ENCODE results near the gene APMAP. TPM values are rescaled to one million over a fixed set of nuclear protein-coding genes. Genes with fewer than 3 reads are reported as not detected.

The APMAP gene
- total and polyA plus RNA-seq, 4 donors = 132 to 378 (median 234) TPM

DNA sequence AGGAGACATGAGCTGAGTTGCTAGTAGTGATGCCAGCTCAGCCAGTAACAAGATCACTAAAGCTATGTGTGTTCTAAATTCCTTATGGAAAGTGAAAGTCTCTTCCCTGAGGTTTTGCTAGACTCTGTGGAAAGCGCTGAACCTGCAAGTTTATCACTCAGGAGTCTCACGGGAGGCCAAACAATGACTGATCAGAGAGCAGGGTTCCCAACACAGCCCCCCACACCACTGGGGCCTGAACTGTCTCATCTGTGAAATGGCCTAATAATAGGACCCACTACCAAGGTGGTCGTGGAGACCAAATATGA, 45.5 kb upstream of the APMAP start:
- DNase-seq (ENCODE audit: low spot score) = no peak

More for the DNA sequence above, 45.5 kb upstream of the APMAP start:
- Histone ChIP-seq H3K36me3 (ENCODE audit: control insufficient read depth in 4 of 4, insufficient read depth in 3 of 4, low read depth in 1 of 4, low read length in 3 of 4) (no peaks in the 10 kb centered on the region), H3K9me3 (ENCODE audit: control insufficient read depth in 4 of 4, low read length in 3 of 4) (no peaks in the 10 kb centered on the region), H3K9ac (ENCODE audit: low read depth in 1 of 2, low read length in 2 of 2) (no peak overlapping the region), H3K27ac (ENCODE audit: low read depth in 1 of 2, low read length in 2 of 2) (no peak overlapping the region), H3K27me3 (ENCODE audit: control insufficient read depth in 4 of 4, insufficient read depth in 4 of 4, low read length in 3 of 4) (no peaks in the 10 kb centered on the region), H3K4me3 (ENCODE audit: low read depth in 1 of 3, low read length in 3 of 3) (no peak overlapping the region), H3K4me1 (ENCODE audit: control insufficient read depth in 4 of 4, insufficient read depth in 4 of 4, low read length in 3 of 4) (peaks cover 14 to 57% (median 41%) of the 10 kb centered on the region in 4 donors)
- TF ChIP-seq, protein P1, sequence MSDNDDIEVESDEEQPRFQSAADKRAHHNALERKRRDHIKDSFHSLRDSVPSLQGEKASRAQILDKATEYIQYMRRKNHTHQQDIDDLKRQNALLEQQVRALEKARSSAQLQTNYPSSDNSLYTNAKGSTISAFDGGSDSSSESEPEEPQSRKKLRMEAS (IDR thresholded peaks at IDR 0.05) = no peak
- TF ChIP-seq JUND (IDR thresholded peaks at IDR 0.05) (no peak), TAF1 (conservative IDR thresholded peaks at IDR 0.05) (no peak), EGR1 (IDR thresholded peaks at IDR 0.05; ENCODE audit: low read depth in 2 of 2) (no peak), GABPA (IDR thresholded peaks at IDR 0.05 in 1 of 2, conservative IDR thresholded peaks at IDR 0.05 in 1 of 2) (no peak), NR2F2 (IDR thresholded peaks at IDR 0.05) (no peak), HNF4A (conservative IDR thresholded peaks at IDR 0.05) (no peak), RXRA (IDR thresholded peaks at IDR 0.05) (no peak), FOXA2 (IDR thresholded peaks at IDR 0.05) (no peak), HNF4G (IDR thresholded peaks at IDR 0.05) (no peak), YY1 (IDR thresholded peaks at IDR 0.05) (no peak), FOXA1 (IDR thresholded peaks at IDR 0.05) (no peak), RAD21 (IDR thresholded peaks at IDR 0.05) (no peak), SP1 (IDR thresholded peaks at IDR 0.05) (no peak)
- TF ChIP-seq, protein P2, sequence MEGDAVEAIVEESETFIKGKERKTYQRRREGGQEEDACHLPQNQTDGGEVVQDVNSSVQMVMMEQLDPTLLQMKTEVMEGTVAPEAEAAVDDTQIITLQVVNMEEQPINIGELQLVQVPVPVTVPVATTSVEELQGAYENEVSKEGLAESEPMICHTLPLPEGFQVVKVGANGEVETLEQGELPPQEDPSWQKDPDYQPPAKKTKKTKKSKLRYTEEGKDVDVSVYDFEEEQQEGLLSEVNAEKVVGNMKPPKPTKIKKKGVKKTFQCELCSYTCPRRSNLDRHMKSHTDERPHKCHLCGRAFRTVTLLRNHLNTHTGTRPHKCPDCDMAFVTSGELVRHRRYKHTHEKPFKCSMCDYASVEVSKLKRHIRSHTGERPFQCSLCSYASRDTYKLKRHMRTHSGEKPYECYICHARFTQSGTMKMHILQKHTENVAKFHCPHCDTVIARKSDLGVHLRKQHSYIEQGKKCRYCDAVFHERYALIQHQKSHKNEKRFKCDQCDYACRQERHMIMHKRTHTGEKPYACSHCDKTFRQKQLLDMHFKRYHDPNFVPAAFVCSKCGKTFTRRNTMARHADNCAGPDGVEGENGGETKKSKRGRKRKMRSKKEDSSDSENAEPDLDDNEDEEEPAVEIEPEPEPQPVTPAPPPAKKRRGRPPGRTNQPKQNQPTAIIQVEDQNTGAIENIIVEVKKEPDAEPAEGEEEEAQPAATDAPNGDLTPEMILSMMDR (IDR thresholded peaks at IDR 0.05; ENCODE audit: low read depth, low read length, missing input control) = no peak
- TF ChIP-seq, protein P3, sequence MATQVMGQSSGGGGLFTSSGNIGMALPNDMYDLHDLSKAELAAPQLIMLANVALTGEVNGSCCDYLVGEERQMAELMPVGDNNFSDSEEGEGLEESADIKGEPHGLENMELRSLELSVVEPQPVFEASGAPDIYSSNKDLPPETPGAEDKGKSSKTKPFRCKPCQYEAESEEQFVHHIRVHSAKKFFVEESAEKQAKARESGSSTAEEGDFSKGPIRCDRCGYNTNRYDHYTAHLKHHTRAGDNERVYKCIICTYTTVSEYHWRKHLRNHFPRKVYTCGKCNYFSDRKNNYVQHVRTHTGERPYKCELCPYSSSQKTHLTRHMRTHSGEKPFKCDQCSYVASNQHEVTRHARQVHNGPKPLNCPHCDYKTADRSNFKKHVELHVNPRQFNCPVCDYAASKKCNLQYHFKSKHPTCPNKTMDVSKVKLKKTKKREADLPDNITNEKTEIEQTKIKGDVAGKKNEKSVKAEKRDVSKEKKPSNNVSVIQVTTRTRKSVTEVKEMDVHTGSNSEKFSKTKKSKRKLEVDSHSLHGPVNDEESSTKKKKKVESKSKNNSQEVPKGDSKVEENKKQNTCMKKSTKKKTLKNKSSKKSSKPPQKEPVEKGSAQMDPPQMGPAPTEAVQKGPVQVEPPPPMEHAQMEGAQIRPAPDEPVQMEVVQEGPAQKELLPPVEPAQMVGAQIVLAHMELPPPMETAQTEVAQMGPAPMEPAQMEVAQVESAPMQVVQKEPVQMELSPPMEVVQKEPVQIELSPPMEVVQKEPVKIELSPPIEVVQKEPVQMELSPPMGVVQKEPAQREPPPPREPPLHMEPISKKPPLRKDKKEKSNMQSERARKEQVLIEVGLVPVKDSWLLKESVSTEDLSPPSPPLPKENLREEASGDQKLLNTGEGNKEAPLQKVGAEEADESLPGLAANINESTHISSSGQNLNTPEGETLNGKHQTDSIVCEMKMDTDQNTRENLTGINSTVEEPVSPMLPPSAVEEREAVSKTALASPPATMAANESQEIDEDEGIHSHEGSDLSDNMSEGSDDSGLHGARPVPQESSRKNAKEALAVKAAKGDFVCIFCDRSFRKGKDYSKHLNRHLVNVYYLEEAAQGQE (IDR thresholded peaks at IDR 0.05) = no peak
- TF ChIP-seq, protein P4, sequence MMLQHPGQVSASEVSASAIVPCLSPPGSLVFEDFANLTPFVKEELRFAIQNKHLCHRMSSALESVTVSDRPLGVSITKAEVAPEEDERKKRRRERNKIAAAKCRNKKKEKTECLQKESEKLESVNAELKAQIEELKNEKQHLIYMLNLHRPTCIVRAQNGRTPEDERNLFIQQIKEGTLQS (IDR thresholded peaks at IDR 0.05) = no peak
- TF ChIP-seq, protein P5, sequence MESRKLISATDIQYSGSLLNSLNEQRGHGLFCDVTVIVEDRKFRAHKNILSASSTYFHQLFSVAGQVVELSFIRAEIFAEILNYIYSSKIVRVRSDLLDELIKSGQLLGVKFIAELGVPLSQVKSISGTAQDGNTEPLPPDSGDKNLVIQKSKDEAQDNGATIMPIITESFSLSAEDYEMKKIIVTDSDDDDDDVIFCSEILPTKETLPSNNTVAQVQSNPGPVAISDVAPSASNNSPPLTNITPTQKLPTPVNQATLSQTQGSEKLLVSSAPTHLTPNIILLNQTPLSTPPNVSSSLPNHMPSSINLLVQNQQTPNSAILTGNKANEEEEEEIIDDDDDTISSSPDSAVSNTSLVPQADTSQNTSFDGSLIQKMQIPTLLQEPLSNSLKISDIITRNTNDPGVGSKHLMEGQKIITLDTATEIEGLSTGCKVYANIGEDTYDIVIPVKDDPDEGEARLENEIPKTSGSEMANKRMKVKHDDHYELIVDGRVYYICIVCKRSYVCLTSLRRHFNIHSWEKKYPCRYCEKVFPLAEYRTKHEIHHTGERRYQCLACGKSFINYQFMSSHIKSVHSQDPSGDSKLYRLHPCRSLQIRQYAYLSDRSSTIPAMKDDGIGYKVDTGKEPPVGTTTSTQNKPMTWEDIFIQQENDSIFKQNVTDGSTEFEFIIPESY (IDR thresholded peaks at IDR 0.05) = no peak
- 66% methylated on average over 3 of the region's 3 CpGs for WGBS

Measured in liver (tissue), 9 donors.